Measurements from ENCODE around the gene OLIG2.

The OLIG2 gene

GRCh38 chr21:33025489-33026442 lies at the start of gene OLIG2:
Gene OLIG2 (plus strand): TSS chr21:33025935. CDS start chr21:33026863, 928 bp downstream.
- Histone ChIP-seq H3K9me2 (replicated peaks; ENCODE audit: low read depth, low read length) (no peaks in the 10 kb centered on the region), H3K9me3 (ENCODE audit: insufficient read depth, low read depth, low read length) (no peaks in the 10 kb centered on the region), H3K4me2 (ENCODE audit: low read depth, low read length, poor library complexity, severe bottlenecking) (no peak within 1 kb of the TSS), H3F3A (ENCODE audit: low read depth) (no peaks in the 10 kb centered on the region), H3K36me3 (ENCODE audit: insufficient read depth, low read length) (no peaks in the 10 kb centered on the region), H3K9ac (ENCODE audit: low read depth, low read length, poor library complexity, severe bottlenecking) (no peak within 1 kb of the TSS), H2AFZ (ENCODE audit: low read length) (no peak within 1 kb of the TSS), H3K4me1 (ENCODE audit: insufficient read depth, low read length, poor library complexity, severe bottlenecking) (peaks cover 8% of the 10 kb centered on the region), H3K4me3 (ENCODE audit: low read length, poor library complexity, severe bottlenecking) (no peak within 1 kb of the TSS), H3K27me3 (ENCODE audit: insufficient read depth, low read length, poor library complexity, severe bottlenecking) (no peaks in the 10 kb centered on the region), H4K20me1 (ENCODE audit: insufficient read depth, low read length, poor library complexity, severe bottlenecking) (no peaks in the 10 kb centered on the region), H3K79me2 (ENCODE audit: insufficient read depth, low read length) (no peaks in the 10 kb centered on the region)
- no peak for TF ChIP-seq EZH2phosphoT487 (IDR thresholded peaks at IDR 0.05; ENCODE audit: borderline replicate concordance)
- no peak for TF ChIP-seq CTCF (conservative IDR thresholded peaks at IDR 0.05; ENCODE audit: low read length)

- H3K4me1 ChIP-seq (ENCODE audit: insufficient read depth, low read length, poor library complexity, severe bottlenecking): no peaks in the 10 kb centered on the region
- H3K79me2 ChIP-seq (ENCODE audit: insufficient read depth, low read length): no peaks in the 10 kb centered on the region
- no peaks in the 10 kb centered on the region for H4K20me1 ChIP-seq (ENCODE audit: insufficient read depth, low read length, poor library complexity, severe bottlenecking)
- H3F3A ChIP-seq (ENCODE audit: low read depth): no peaks in the 10 kb centered on the region
- no peak overlapping the region for H2AFZ ChIP-seq (ENCODE audit: low read length)
- no peaks in the 10 kb centered on the region for H3K9me2 ChIP-seq (replicated peaks; ENCODE audit: low read depth, low read length)
- no peak for TF ChIP-seq EZH2phosphoT487 (IDR thresholded peaks at IDR 0.05; ENCODE audit: borderline replicate concordance)
- TF ChIP-seq CTCF (conservative IDR thresholded peaks at IDR 0.05; ENCODE audit: low read length): no peak
- no peak overlapping the region for H3K9ac ChIP-seq (ENCODE audit: low read depth, low read length, poor library complexity, severe bottlenecking)
- H3K9me3 ChIP-seq (ENCODE audit: insufficient read depth, low read depth, low read length): no peaks in the 10 kb centered on the region
- no peak overlapping the region for H3K4me2 ChIP-seq (ENCODE audit: low read depth, low read length, poor library complexity, severe bottlenecking)
- no peak overlapping the region for H3K4me3 ChIP-seq (ENCODE audit: low read length, poor library complexity, severe bottlenecking)
- H3K36me3 ChIP-seq (ENCODE audit: insufficient read depth, low read length): no peaks in the 10 kb centered on the region
- no peaks in the 10 kb centered on the region for H3K27me3 ChIP-seq (ENCODE audit: insufficient read depth, low read length, poor library complexity, severe bottlenecking)
Measured at GRCh38 chr21:32976791-32977190, 48.9 kb upstream of the OLIG2 start.

GRCh38 chr21:32977216-32977615 lies 48.5 kb upstream of the OLIG2 start:
- Histone ChIP-seq H4K20me1 (ENCODE audit: insufficient read depth, low read length, poor library complexity, severe bottlenecking) (no peaks in the 10 kb centered on the region), H3F3A (ENCODE audit: low read depth) (no peaks in the 10 kb centered on the region), H2AFZ (ENCODE audit: low read length) (no peak overlapping the region), H3K4me3 (ENCODE audit: low read length, poor library complexity, severe bottlenecking) (no peak overlapping the region), H3K4me1 (ENCODE audit: insufficient read depth, low read length, poor library complexity, severe bottlenecking) (no peaks in the 10 kb centered on the region), H3K9ac (ENCODE audit: low read depth, low read length, poor library complexity, severe bottlenecking) (no peak overlapping the region), H3K9me3 (ENCODE audit: insufficient read depth, low read depth, low read length) (no peaks in the 10 kb centered on the region), H3K4me2 (ENCODE audit: low read depth, low read length, poor library complexity, severe bottlenecking) (no peak overlapping the region), H3K79me2 (ENCODE audit: insufficient read depth, low read length) (no peaks in the 10 kb centered on the region), H3K36me3 (ENCODE audit: insufficient read depth, low read length) (no peaks in the 10 kb centered on the region), H3K9me2 (replicated peaks; ENCODE audit: low read depth, low read length) (no peaks in the 10 kb centered on the region), H3K27me3 (ENCODE audit: insufficient read depth, low read length, poor library complexity, severe bottlenecking) (no peaks in the 10 kb centered on the region)
- no peak for TF ChIP-seq CTCF (conservative IDR thresholded peaks at IDR 0.05; ENCODE audit: low read length)
- no peak for TF ChIP-seq EZH2phosphoT487 (IDR thresholded peaks at IDR 0.05; ENCODE audit: borderline replicate concordance)
